HepG2 (cell line): ENCODE data around the gene CARD8. TPM values are rescaled to one million over a fixed set of nuclear protein-coding genes. Genes with fewer than 3 reads are reported as not detected.

Source experiments
- ATF1 ChIP-seq: IDR thresholded peaks from 2 replicates; pipeline ENCODE4 v1.6.1; 2016; ENCODE audit warnings: mild to moderate bottlenecking, control low read depth
- ATRX ChIP-seq: sonication (generic); formaldehyde crosslinking; IDR thresholded peaks from 2 replicates; pipeline ENCODE4 v1.4.0; 2020; ENCODE audit warnings: missing genetic modification reagents, borderline replicate concordance
- DPF2 ChIP-seq: sonication (generic); formaldehyde crosslinking; IDR thresholded peaks from 2 replicates; pipeline ENCODE4 v1.4.0; 2020; ENCODE audit warnings: mild to moderate bottlenecking, low read depth, missing genetic modification reagents, borderline replicate concordance
- GTF2F1 ChIP-seq: fragments of 150-350 bp; IDR thresholded peaks from 2 replicates; pipeline ENCODE4 v1.6.1; 2014; ENCODE audit warnings: low read length
- HNF4G ChIP-seq, 2 experiments: sonication (generic) in 1 of 2; formaldehyde crosslinking in 1 of 2; IDR thresholded peaks; 2 replicates each; pipeline versions ENCODE4 v1.4.0 to v1.6.1; 2011 to 2020; ENCODE audit warnings: borderline replicate concordance in 2 of 2, low read depth in 2 of 2, mild to moderate bottlenecking in 2 of 2, low read length in 1 of 2, missing genetic modification reagents in 1 of 2, moderate library complexity in 1 of 2
- KLF13 ChIP-seq: sonication (generic); formaldehyde crosslinking; IDR thresholded peaks from 2 replicates; pipeline ENCODE4 v1.4.0; 2020; ENCODE audit warnings: mild to moderate bottlenecking, missing genetic modification reagents
- NFE2L1 ChIP-seq: sonication (generic); formaldehyde crosslinking; IDR thresholded peaks from 2 replicates; pipeline ENCODE4 v1.4.0; 2020; ENCODE audit warnings: missing genetic modification reagents, mild to moderate bottlenecking, borderline replicate concordance
- POLR2AphosphoS2 ChIP-seq: IDR thresholded peaks from 2 replicates; pipeline ENCODE4 v1.6.1; 2011; ENCODE audit warnings: low read depth, low read length, improper control_type of control experiment
- REXO4 ChIP-seq: sonication (generic); formaldehyde crosslinking; IDR thresholded peaks from 2 replicates; pipeline ENCODE4 v1.8.0; 2022; ENCODE audit warnings: missing genetic modification reagents, mild to moderate bottlenecking, borderline replicate concordance
- SKI ChIP-seq: fragments of 450-650 bp; IDR thresholded peaks from one replicate; pipeline ENCODE4 v1.6.1; 2018; ENCODE audit warnings: mild to moderate bottlenecking; ENCODE audit not compliant: partially characterized antibody
- SP140L ChIP-seq: sonication (generic); formaldehyde crosslinking; IDR thresholded peaks from 2 replicates; pipeline ENCODE4 v1.4.0; 2020; ENCODE audit warnings: missing genetic modification reagents, borderline replicate concordance
- SSRP1 ChIP-seq: IDR thresholded peaks from 2 replicates; pipeline ENCODE4 v1.6.1; 2016; ENCODE audit warnings: control low read depth
- TBX2 ChIP-seq: sonication (generic); formaldehyde crosslinking; IDR thresholded peaks from 2 replicates; pipeline ENCODE4 v1.5.0; 2020; ENCODE audit warnings: missing genetic modification reagents, mild to moderate bottlenecking, borderline replicate concordance
- THAP11 ChIP-seq: IDR thresholded peaks from 2 replicates; pipeline ENCODE4 v1.6.1; 2016; ENCODE audit warnings: missing biosample characterization, missing genetic modification reagents
- ZBTB46 ChIP-seq: sonication (generic); formaldehyde crosslinking; IDR thresholded peaks from 2 replicates; pipeline ENCODE4 v1.4.0; 2020; ENCODE audit warnings: mild to moderate bottlenecking, missing genetic modification reagents, borderline replicate concordance
- ZMYM4 ChIP-seq: sonication (generic); formaldehyde crosslinking; IDR thresholded peaks from 2 replicates; pipeline ENCODE4 v1.8.1; 2023; ENCODE audit warnings: mild to moderate bottlenecking, missing genetic modification reagents
- ZNF274 ChIP-seq: sonication (generic); formaldehyde crosslinking; IDR thresholded peaks from 2 replicates; pipeline ENCODE4 v1.5.1; 2020; ENCODE audit warnings: mild to moderate bottlenecking, missing genetic modification reagents
- ZSCAN29 ChIP-seq: sonication (generic); formaldehyde crosslinking; conservative IDR thresholded peaks from 2 replicates; pipeline ENCODE4 v1.4.0; 2020; ENCODE audit warnings: mild to moderate bottlenecking, missing genetic modification reagents
- polyA plus RNA-seq, 8 experiments: library from polyadenylated mRNA; depleted of rRNA in 3 of 8; stranded (reverse) in 7 of 8; unstranded in 1 of 8; fragments of >200 nt; fragmentation: Illumina TruSeq in 4 of 8; extraction: Trizol in 4 of 8; gene quantifications; 2 replicates each; pipeline versions ENCODE4 v1.2.1 to v1.2.3, GENCODE V29; 2011 to 2016; ENCODE audit warnings: low read depth in 4 of 8, missing spikeins in 1 of 8, mixed read lengths in 1 of 8; ENCODE audit not compliant: insufficient read depth in 1 of 8
- total RNA-seq, 5 experiments: library from RNA; depleted of rRNA; stranded (reverse); fragments of >200 nt; fragmentation: Illumina TruSeq; extraction: Trizol; gene quantifications; 2 replicates each; pipeline ENCODE4 v1.2.3, GENCODE V29; 2016; ENCODE audit warnings: low read depth in 1 of 5
- TF ChIP-seq, protein P1 (sequence below): IDR thresholded peaks from 2 replicates; pipeline ENCODE4 v1.6.1; 2012; ENCODE audit warnings: low read length, improper control_type of control experiment

Gene CARD8
- total and polyA plus RNA-seq, 2 of the 13 experiments (the other 11 are each of a cell fraction or from before 2014, with no cell fraction given), result 15.0 to 19.2 TPM

DNA sequence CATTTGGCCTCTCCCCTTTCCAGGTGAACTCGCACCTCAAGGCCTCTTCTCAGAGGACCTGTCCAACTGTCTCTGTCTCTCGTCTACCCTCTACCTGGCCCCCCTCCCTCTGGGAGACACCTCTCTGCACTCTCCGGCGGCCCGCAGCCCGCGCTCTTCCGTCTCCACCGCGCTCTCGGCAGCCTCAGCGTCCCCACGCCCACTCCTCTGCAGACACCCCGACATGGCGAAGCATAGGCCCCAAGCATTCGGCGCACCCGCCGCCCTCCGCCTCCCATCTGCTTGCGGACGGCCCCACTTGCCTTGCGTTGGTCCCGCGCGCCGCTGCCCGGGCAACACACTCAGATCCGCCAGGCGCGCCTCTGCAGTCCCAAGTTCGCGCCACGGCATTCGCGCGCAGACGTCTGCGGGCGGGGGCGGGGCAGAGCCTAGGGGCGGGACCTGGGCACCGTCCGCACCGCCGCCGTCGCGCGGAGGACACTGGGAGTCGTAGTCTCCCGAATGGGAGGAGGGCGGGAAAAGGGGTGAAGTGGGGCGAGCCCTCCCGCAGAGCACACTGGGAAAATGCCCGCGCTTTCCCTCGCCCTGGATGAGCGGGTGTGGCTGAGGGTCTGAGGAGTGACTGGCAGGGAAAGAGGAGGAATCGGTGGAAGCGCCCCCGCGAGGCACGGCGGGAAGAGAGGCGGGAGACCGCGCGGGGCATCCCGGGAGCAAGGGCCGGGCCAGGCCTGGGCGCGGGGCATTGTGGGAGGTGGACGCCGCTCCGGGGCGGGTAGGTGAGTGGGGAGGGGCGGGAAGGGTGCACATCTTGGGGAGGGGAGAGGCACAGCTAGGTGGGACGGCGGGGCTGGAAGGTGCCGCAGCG lies 85.5 kb downstream of the CARD8 start, which contains the start of the genes LIG1 and ZSWIM9 (continued):
- TF ChIP-seq ZBTB46 (CRISPR knock-in tag), result no peak
- no peak for TF ChIP-seq GTF2F1
- TF ChIP-seq SKI, result peak; percentile 10
- peak; percentile 82; the same call in 1 of the 2 replicates for TF ChIP-seq NFE2L1 (CRISPR knock-in tag)
- TF ChIP-seq HNF4G (IDR thresholded peaks at IDR 0.05; ENCODE audit: borderline replicate concordance, low read depth, low read length), result no peak
- TF ChIP-seq HNF4G (CRISPR knock-in tag; IDR thresholded peaks at IDR 0.05; ENCODE audit: borderline replicate concordance, low read depth), result peak; percentile 65; the same call in 1 of the 2 replicates
- no peak for TF ChIP-seq POLR2AphosphoS2
- 0 out of 2 replicates have a peak, but pooled peaks have one; percentile 45 for TF ChIP-seq ATRX (CRISPR knock-in tag)
- no peak for TF ChIP-seq SP140L (CRISPR knock-in tag)
- TF ChIP-seq, protein P1, sequence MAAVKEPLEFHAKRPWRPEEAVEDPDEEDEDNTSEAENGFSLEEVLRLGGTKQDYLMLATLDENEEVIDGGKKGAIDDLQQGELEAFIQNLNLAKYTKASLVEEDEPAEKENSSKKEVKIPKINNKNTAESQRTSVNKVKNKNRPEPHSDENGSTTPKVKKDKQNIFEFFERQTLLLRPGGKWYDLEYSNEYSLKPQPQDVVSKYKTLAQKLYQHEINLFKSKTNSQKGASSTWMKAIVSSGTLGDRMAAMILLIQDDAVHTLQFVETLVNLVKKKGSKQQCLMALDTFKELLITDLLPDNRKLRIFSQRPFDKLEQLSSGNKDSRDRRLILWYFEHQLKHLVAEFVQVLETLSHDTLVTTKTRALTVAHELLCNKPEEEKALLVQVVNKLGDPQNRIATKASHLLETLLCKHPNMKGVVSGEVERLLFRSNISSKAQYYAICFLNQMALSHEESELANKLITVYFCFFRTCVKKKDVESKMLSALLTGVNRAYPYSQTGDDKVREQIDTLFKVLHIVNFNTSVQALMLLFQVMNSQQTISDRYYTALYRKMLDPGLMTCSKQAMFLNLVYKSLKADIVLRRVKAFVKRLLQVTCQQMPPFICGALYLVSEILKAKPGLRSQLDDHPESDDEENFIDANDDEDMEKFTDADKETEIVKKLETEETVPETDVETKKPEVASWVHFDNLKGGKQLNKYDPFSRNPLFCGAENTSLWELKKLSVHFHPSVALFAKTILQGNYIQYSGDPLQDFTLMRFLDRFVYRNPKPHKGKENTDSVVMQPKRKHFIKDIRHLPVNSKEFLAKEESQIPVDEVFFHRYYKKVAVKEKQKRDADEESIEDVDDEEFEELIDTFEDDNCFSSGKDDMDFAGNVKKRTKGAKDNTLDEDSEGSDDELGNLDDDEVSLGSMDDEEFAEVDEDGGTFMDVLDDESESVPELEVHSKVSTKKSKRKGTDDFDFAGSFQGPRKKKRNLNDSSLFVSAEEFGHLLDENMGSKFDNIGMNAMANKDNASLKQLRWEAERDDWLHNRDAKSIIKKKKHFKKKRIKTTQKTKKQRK, result no peak
- peak; percentile 75 for TF ChIP-seq ZMYM4 (CRISPR knock-in tag)
- TF ChIP-seq ZSCAN29, result 0 out of 2 replicates have a peak, but pooled peaks have one; percentile 51
- TF ChIP-seq ATF1 (CRISPR knock-in tag), result peak; percentile 34; the same call in 1 of the 2 replicates
- TF ChIP-seq THAP11 (CRISPR knock-in tag), result peak; percentile 96
- no peak for TF ChIP-seq DPF2 (CRISPR knock-in tag)
- TF ChIP-seq SSRP1, result no peak
- peak; percentile 85 for TF ChIP-seq ZNF274 (CRISPR knock-in tag)
- TF ChIP-seq KLF13, result 0 out of 2 replicates have a peak, but pooled peaks have one; percentile 55
- TF ChIP-seq REXO4 (CRISPR knock-in tag), result 0 out of 2 replicates have a peak, but pooled peaks have one; percentile 66
- TF ChIP-seq TBX2, result peak; percentile 80
